HG02840 (cell line): ENCODE data around the gene ABCC4.
A peak's percentile ranks its signal among the peaks of the same experiment; 100 is the strongest.

Source experiments
- ATAC-seq: cut with Tn5 transposase; IDR thresholded peaks from one replicate; pipeline ENCODE4 v1.9.1; 2021; ENCODE audit warnings: mild to moderate bottlenecking, moderate library complexity, moderate number of reproducible peaks; ENCODE audit not compliant: unreplicated experiment, low FRiP score

The ABCC4 gene

GRCh38 chr13:95301183-95301967 lies at the start of gene ABCC4:
Gene ABCC4, minus strand, starts transcription at chr13:95301451. Its CDS starts 137 bp downstream, at chr13:95301314.
- ATAC-seq = peak; percentile 83

DNA sequence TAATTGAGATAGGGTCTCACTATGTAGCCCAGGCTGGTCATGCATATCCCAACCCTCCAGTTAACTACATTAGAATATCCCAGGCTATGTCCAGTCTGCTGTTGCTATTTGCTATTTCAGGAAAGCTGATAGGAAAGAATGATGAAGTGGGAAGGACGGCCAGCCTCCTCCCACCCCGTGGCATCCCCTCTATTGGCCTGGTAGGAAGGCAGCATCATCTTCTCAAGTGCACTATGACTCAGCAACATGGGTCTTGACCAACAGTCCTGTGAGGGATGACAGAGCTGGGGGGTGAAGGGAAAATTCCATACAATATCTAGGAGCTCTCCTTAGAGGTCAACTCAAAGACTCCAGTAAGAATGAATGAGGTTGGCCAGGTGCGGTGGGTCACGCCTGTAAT lies 48.0 kb upstream of the ABCC4 start:
- ATAC-seq = no peak

DNA sequence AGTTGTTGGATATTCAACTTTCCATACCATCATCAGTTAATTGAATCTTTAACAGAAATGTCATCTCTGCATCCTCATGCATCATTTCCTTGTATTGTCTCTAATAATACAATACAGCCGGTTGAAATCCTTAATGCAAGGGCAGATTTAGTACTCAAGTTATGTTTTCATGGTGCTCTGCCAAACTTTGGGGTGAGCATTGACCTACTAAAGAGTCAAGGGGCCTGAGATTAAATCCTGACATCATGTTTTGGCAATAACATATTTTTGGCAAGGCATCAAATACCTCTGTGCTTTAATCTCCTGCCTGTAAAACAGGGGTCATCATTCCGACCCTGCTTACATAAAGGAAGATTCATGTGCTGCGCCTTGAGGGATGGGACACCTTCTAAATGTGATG lies 42.7 kb upstream of the ABCC4 start:
- no peak for ATAC-seq

GRCh38 chr13:95341441-95341840 lies 40.2 kb upstream of the ABCC4 start:
- no peak for ATAC-seq

GRCh38 chr13:95338905-95339304 lies 37.7 kb upstream of the ABCC4 start:
- ATAC-seq = no peak

GRCh38 chr13:95337597-95337996 lies 36.3 kb upstream of the ABCC4 start:
- ATAC-seq = no peak

DNA sequence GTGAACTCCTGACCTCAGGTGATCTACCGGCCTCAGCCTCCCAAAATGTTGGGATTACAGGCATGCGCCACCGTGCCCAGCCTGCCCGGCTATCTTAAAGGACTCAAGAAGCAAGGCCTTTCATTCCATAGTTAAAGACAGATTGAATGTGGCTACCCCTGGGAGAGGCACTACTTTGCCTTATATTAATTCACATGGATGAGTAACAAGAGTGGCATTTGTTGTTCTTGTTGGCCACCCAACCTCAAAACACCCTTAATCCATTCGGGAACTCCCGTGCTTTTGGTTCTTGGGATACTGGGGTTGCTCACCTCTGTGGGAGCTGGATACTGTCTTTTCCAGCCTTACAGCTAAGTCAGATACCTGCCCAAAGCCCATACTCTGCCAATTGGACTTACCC lies 34.4 kb upstream of the ABCC4 start:
- ATAC-seq = no peak

DNA sequence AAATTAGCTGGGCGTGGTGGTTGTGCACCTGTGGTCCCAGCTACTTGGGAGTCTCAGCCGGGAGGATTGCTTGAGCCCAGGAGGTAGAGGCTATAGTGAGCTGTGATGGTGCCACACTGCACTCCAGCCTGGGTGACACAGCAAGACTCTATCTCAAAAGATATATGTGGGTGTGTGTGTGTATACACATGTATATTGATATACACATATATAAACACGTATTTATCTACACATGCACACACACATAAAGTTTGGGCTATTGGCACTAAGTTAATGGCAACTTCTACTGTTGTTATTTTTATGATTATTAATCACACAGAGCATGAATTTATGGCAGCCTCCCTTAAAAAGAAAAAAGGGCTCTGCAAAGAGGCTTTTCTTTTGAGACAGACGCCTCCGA lies 27.1 kb upstream of the ABCC4 start:
- ATAC-seq = no peak

GRCh38 chr13:95327190-95327589 lies 25.9 kb upstream of the ABCC4 start:
- no peak for ATAC-seq

DNA sequence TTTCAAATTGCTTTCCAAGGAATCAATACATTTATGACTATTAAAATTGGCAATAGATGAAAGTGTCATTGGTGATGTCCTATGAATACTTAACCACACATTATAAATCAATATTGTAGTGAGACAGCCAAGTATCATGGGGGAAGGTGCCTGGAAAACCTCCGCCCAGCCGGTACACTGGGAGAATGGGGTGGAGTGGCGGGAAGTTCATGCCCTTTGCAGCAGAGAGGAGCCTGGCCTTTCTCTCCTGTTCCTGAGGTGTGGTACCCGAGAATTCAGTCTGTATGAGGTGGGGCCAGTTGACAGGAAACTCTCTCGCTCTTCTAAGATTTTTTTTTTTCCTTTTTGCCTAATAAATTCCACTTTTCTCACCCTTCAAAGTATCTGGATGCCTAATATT lies 25.4 kb upstream of the ABCC4 start:
- ATAC-seq = no peak

GRCh38 chr13:95325485-95325884 lies 24.2 kb upstream of the ABCC4 start:
- no peak for ATAC-seq

DNA sequence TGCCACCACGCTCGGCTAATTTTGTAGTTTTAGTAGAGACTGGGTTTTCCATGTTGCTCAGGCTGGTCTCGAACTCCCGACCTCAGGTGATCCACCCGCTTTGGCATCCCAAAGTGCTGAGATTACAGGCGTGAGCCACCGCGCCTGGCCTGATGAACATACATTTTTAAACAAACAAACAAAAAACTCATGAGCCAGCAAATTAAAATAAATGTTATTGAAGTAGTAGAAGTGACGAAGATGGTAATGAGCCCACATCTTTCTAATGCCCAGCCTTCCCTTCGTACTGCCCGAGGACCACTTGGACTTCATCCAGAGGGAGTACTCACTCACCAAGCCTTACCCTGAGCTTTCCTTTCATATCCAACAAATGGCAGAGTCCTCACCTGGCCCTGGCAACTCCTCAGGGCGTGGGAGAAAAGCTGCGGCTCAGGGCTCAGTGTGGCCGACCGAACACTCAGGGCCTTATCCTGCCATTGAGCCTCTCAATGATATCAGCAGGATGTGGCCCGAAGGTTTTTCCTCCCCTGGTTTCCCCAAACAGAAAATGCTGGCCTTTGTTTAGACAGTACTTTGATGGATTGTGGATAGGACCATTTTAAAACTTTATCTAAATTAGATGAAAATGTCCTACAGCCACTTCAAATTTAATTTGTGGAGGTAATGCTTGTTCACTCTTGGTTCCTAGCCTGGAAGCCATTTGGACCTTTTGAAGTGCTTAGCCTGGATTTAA lies 22.8 kb upstream of the ABCC4 start:
- no peak for ATAC-seq

DNA sequence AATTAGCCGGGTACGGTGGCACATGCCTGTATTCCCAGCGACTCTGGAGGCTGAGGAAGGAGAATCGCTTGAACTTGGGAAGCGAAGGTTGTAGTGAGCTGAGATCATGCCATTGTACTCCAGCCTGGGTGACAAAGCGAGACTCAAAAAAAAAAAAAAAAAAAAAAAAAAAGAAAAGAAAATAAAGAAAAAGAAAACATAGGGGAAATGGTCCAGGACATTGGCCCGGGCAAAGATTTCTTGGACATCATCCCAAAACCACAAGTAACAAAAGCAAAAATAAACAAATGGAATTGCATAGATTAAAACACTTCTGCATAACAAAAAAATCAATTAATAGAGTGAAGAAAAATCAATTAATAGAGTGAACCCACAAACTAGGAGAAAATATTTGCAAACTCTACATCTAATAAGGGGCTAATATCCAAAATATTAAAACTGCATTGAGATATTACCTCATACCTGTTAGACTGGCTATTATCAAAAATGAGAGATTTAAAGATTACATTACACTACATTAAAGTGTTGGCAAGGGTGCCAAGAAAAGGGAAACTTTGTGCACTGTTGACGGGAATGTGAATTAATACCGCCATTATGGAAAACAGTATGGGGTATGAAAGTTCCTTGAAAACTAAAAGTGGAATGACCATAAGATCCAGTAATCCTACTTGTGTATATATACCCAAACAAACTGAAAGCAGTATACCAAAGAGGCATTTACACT lies 18.5 kb upstream of the ABCC4 start:
- no peak for ATAC-seq

DNA sequence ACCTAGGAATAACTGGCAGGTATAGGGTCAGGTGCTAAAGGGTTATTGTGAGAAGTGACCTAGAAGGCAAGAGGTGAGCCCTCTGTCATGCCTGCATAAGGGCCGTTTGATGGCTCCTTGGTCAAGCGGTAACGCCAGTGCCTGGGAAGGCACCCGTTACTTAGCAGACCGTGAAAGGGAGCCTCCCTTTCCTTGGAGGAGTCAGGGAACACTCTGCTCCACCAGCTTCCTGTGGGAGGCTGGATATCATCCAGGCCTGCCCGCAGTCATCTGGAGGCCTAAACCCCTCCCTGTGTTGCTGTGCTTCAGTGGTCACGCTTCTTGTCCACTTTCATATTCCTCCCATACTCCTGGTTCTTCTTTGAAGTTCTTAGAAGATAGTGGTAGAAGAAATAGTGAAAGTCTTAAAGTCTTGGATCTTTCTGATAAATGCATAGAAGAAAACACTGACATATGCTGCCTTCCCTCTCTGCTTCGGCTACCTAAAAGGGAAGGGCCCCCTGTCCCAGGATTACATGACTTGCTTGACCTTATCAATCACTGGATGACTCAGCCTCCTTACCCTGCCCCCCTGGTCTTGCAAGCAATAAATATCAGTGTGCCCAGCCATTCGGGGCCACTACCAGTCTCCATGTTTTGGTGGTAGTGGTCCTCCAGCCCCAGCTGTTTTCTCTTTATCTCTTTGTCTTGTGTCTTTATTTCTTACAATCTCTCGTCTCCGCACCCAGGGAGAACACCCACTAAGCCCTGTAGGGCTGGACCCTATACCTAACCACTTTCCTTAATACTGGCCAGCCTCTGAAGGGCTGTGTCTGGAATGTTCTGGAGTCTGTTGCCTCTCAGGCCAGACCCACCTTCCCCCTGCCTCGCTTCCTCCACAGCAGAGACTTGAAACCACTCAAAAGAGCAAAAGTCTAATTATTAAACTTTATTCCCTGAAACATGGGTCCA lies 16.1 kb upstream of the ABCC4 start:
- no peak for ATAC-seq

- no peak for ATAC-seq
Observed at GRCh38 chr13:95315752-95316151, 14.5 kb upstream of the ABCC4 start.

GRCh38 chr13:95307507-95307906 lies 6.3 kb upstream of the ABCC4 start:
- no peak for ATAC-seq

DNA sequence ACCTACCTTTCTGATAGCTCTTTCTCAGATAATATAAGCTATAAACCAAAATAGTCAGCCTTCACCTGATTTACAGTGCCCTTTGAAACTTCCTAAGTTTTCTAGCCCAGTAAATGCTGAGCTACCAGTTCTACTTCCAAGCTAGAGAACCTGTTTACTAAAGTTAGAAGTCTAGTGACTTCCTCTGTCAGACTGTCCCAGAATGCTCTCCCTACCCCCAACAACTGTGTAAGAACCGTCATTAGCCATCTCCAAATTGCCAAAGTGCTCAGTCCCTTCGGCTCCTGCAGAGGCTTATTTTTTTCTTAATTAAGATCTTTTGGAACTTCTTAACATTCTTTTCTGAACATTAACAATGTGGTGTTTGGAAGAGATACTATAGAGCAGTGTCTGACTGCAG lies 3.2 kb upstream of the ABCC4 start:
- no peak for ATAC-seq

- no peak for ATAC-seq
Observed at GRCh38 chr13:95301968-95302393, 730 bp upstream of the ABCC4 start.

DNA sequence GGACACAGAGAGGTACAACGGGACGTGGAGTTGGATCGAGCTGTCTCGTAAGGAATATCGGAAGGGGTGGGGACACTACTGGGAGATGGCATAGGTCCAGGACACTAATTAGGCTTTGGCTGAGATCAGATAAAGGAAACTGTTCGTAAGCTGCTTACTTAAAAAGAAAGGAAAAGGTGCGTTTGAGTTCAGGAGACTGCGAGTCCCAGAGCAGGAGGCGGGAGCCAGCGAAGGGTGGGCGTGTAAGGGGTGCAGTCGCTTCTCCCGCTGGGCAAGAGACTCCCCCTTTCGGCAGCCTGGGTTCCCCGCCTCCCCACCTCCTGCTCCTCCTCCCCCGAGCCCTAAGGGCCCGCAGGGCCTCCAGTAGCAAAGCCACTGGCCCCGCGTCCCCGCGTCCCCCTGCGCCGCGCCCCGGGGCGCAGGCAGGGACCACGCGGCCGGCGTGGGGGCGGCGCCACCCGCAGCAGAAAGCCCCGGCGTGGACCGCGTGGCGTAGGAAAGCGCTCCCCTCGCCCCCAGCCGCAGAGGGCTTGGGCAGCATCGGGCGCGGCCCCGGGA lies 547 bp downstream of the ABCC4 start:
- peak; percentile 41 for ATAC-seq
